Cardiac muscle cell (in vitro differentiated cells and primary cell): ENCODE measurements around the gene SUSD4. TPM values are rescaled to one million over a fixed set of nuclear protein-coding genes. Genes with fewer than 3 reads are reported as not detected.

Source experiments
- DNase-seq, 2 donors: peaks; one replicate each; pipeline versions ENCODE4 v3.0.0 to v3.0.0-alpha.2; 2010 to 2017; ENCODE audit warnings: low read depth in 1 of 2, low spot score in 1 of 2
- H3K27ac ChIP-seq: fragments of 200-600 bp; sonication (generic); 2 replicates; pipeline ENCODE4 v1.5.1; 2016
- H3K27me3 ChIP-seq: fragments of 200-600 bp; sonication (generic); 2 replicates; pipeline ENCODE4 v1.6.0; 2016; ENCODE audit warnings: control low read depth
- H3K36me3 ChIP-seq: fragments of 200-600 bp; sonication (generic); 2 replicates; pipeline ENCODE4 v1.5.1; 2016; ENCODE audit warnings: control low read depth
- H3K4me1 ChIP-seq: fragments of 200-600 bp; sonication (generic); 2 replicates; pipeline ENCODE4 v1.8.1; 2017; ENCODE audit warnings: low read depth, mild to moderate bottlenecking, mixed run types
- H3K4me3 ChIP-seq: fragments of 200-600 bp; sonication (generic); 2 replicates; pipeline ENCODE4 v1.5.1; 2016; ENCODE audit warnings: mild to moderate bottlenecking
- H3K9me3 ChIP-seq: fragments of 200-600 bp; sonication (generic); 2 replicates; pipeline ENCODE4 v1.5.1; 2017; ENCODE audit warnings: low read depth, mild to moderate bottlenecking, control low read depth
- polyA plus RNA-seq: library from polyadenylated mRNA; unstranded; fragments of >200 nt; fragmentation: Nextera tagmentation; extraction: Ambion mirVana; gene quantifications from 2 replicates; pipeline ENCODE4 v1.2.1, GENCODE V29; 2016
- total RNA-seq: library from RNA; depleted of rRNA; stranded (reverse); fragments of >200 nt; gene quantifications from 2 replicates; pipeline ENCODE4 v1.2.3, GENCODE V29; 2016
- TF ChIP-seq, protein P1 (sequence below): IDR thresholded peaks from 2 replicates; pipeline ENCODE4 v1.5.1; 2012; ENCODE audit warnings: low read depth, mild to moderate bottlenecking, low read length

The SUSD4 gene
- total and polyA plus RNA-seq, 2 experiments from 2014 or later = 20.9 to 31.6 TPM

DNA sequence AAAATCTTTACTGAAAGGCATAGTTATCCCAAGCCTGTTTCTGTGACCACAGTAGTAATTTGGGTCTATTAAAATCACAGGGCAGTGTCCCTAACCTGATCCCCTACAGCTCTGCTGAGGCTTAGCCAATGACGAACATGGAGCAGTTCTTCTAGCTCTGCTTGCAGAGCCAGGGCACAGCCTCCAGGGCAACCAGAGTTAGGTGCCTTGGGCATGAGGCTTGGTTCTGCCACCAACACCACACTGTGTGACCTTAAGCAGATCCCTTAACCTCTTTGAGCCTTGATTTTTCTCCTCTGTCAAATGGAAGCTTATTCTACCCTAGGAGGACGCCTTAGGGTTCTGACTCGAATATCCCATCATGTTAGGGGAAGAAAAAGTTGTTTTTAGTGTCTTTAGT, 134.2 kb downstream of the SUSD4 start:
- no peaks in the 10 kb centered on the region for H3K9me3 ChIP-seq
- H3K36me3 ChIP-seq = no peaks in the 10 kb centered on the region
- TF ChIP-seq, protein P1, sequence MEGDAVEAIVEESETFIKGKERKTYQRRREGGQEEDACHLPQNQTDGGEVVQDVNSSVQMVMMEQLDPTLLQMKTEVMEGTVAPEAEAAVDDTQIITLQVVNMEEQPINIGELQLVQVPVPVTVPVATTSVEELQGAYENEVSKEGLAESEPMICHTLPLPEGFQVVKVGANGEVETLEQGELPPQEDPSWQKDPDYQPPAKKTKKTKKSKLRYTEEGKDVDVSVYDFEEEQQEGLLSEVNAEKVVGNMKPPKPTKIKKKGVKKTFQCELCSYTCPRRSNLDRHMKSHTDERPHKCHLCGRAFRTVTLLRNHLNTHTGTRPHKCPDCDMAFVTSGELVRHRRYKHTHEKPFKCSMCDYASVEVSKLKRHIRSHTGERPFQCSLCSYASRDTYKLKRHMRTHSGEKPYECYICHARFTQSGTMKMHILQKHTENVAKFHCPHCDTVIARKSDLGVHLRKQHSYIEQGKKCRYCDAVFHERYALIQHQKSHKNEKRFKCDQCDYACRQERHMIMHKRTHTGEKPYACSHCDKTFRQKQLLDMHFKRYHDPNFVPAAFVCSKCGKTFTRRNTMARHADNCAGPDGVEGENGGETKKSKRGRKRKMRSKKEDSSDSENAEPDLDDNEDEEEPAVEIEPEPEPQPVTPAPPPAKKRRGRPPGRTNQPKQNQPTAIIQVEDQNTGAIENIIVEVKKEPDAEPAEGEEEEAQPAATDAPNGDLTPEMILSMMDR = no peak
- no peaks in the 10 kb centered on the region for H3K4me1 ChIP-seq
- no peak overlapping the region for H3K4me3 ChIP-seq
- H3K27me3 ChIP-seq = no peaks in the 10 kb centered on the region
- no peak overlapping the region for H3K27ac ChIP-seq
- DNase-seq = no peak

DNA sequence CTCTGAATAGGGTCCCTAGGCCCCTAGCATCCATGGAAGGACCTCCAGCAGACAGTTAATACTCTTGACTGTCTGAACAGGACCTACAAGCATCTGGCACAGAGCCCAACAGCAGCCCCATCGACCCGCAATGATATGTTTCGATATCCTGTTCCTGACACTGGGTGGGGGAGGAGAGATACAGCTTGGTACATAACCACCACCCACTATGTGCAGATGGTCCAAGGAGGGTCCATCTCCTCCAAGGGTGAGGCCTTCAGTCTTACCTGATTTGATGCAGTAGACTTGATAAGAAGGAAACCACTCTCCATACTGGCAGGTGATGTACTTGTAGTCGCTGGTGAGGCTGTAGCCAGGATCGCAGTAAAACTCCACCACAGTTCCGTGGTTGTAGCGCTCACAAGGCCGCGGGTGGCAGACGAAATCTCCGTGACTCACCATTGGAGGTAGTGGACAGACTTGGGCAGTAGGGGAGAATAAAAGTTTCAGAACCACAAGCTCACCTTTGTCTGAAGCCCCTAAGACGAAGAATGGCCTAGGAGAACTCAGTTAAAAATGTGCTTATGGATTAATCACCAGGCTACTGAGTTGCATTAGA, 134.9 kb downstream of the SUSD4 start:
- Histone ChIP-seq H3K4me1 (no peaks in the 10 kb centered on the region), H3K36me3 (no peaks in the 10 kb centered on the region), H3K9me3 (no peaks in the 10 kb centered on the region), H3K4me3 (no peak overlapping the region), H3K27ac (no peak overlapping the region), H3K27me3 (no peaks in the 10 kb centered on the region)
- no peak for DNase-seq
- TF ChIP-seq, protein P1 = no peak

DNA sequence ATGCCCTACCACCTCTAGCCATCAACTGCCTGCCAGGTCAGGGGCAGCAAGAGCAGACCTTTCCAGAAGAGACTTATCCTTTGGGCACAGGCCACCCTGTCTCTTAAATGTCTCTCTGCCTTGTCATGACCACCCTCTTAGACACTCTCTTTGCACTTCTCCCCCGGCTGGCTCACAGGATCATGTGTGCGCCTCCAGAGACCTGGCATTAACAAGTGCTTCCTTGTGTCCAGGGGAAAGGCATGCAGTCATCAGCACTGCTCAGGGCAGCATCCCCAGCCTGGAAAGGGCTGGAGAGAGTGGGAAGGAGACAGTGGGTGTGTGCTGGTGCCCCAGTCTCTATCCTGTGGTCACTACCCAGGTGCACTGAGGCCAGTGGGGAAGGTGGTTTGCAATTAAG, 135.8 kb downstream of the SUSD4 start:
- Histone ChIP-seq H3K4me1 (no peaks in the 10 kb centered on the region), H3K9me3 (no peaks in the 10 kb centered on the region), H3K4me3 (no peak overlapping the region), H3K27ac (no peak overlapping the region), H3K27me3 (no peaks in the 10 kb centered on the region), H3K36me3 (no peaks in the 10 kb centered on the region)
- DNase-seq = no peak
- TF ChIP-seq, protein P1 = no peak

DNA sequence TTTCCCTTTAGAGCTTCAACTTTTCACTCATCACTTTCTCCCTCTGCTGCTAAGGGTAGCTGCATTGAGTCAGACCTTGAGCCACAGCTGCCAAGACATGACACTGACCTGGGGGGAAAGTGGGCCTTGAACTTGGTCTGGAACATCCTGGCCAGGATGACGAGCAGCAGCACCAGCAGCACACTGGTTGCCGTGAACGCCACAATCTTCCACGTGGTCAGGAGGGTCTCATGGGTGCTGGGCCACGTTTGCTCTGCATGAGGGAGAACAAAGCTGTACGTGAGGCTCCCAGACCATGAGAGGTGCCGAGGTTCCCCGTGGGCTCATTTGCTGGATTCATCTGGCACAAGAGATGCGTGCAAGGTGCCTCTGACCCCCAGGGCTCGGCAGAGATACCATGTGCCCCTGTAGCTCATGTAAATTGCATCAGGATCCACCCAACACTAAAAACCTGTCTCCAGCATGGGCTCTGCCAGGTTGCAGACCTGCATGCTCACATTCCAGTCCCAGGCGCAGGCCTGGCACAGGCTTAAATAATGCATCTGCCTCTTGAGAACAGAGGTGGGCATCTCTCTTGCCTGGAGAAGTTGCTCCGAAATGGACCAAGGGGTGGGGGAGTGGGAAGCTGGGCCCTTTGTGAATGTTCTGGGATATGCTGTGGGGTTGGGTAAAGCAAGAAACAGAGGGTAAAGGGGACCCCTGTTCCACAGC, 136.3 kb downstream of the SUSD4 start:
- H3K4me1 ChIP-seq = no peaks in the 10 kb centered on the region
- TF ChIP-seq, protein P1 = no peak
- no peaks in the 10 kb centered on the region for H3K27me3 ChIP-seq
- DNase-seq = no peak
- H3K4me3 ChIP-seq = no peak overlapping the region
- H3K36me3 ChIP-seq = no peaks in the 10 kb centered on the region
- no peak overlapping the region for H3K27ac ChIP-seq
- no peaks in the 10 kb centered on the region for H3K9me3 ChIP-seq

DNA sequence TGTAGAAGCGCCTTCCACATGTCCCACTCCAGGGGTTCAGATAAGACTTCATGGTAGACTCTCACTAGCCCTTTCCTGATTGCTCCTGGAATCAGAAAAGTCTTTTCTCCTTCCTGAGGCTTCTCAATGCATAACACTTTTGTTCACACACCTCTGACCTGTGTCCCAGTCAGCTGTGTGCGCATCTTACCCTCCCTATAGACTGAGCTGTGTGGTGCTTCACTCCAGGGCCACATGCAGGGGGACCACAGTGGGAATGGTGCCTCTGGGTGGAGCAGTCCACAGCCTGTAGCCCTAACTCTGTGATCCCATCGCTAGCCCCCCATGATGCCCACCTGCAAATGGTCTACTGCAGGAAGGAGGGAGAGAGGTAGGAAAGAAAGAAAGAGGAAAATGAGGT, 136.9 kb downstream of the SUSD4 start:
- no peak overlapping the region for H3K4me3 ChIP-seq
- H3K4me1 ChIP-seq = no peaks in the 10 kb centered on the region
- no peaks in the 10 kb centered on the region for H3K27me3 ChIP-seq
- DNase-seq = no peak
- no peaks in the 10 kb centered on the region for H3K9me3 ChIP-seq
- TF ChIP-seq, protein P1 = no peak
- H3K27ac ChIP-seq = no peak overlapping the region
- no peaks in the 10 kb centered on the region for H3K36me3 ChIP-seq
